Lower leg skin (tissue), 4 donors: Measurements from ENCODE around the gene LRP1B. TPM values are rescaled to one million over a fixed set of nuclear protein-coding genes. Genes with fewer than 3 reads are reported as not detected.

Experiments used
- DNase-seq, 2 donors: peaks; one replicate each; pipeline ENCODE4 v3.0.0-alpha.2; 2019; ENCODE audit warnings: low spot score in 2 of 2
- H3K4me3 ChIP-seq: fragments of 200-600 bp; sonication (generic); 2 replicates; pipeline ENCODE4 v1.5.1; 2017; ENCODE audit warnings: mild to moderate bottlenecking, low read depth; ENCODE audit not compliant: poor library complexity, severe bottlenecking
- POLR2A ChIP-seq, 2 donors: fragments of 450-650 bp; IDR thresholded peaks; one replicate each; pipeline ENCODE4 v1.6.1; 2016 to 2017; ENCODE audit warnings: antibody characterized with exemption in 2 of 2, mild to moderate bottlenecking in 1 of 2, moderate library complexity in 1 of 2
- WGBS, 2 donors: methylation state at CpG; one replicate each; pipeline ENCODE4 v1.1.5; 2018; 5-methylcytosine and 5-hydroxymethylcytosine counted together
- intact Hi-C: fragments of 100-400 bp; cut with DNase I; formaldehyde crosslinking; loops from one replicate; pipeline ENCODE4 v1.15.0; 2023; ENCODE audit warnings: low total_unique reads
- total RNA-seq, 4 donors: library from RNA; depleted of rRNA; stranded (reverse); fragments of >200 nt; gene quantifications; one replicate each; pipeline ENCODE4 v1.1.0, GENCODE V29; 2016
- TF ChIP-seq, protein P1 (sequence below), 3 donors: fragments of 450-650 bp; IDR thresholded peaks; one replicate each; pipeline ENCODE4 v1.5.1; 2016; ENCODE audit warnings: antibody characterized with exemption in 3 of 3, mild to moderate bottlenecking in 3 of 3, moderate library complexity in 2 of 3

LRP1B gene
- total RNA-seq, 4 donors from 2014 or later, result 0.80 to 1.6 (median 1.0) TPM

DNA sequence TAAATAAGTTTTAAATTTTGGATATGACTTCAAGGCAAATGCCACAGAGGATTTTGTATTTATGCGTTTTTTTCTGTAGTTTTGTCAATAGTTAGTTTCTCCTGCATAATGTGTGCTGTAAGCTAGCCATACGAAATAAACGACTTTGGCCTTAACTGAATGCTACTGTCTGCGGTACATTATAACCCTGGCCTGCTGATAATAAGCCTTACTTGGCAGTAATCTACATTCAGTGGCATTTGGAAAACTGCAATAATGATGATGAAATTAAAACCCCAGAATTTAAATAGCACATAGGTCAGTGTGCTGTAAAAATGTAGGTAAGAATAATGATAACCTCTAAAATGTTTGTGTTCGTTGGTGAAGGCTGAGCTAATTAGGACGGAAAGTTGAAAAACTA, 88.8 kb downstream of the LRP1B start:
- no peak overlapping the region for H3K4me3 ChIP-seq
- intact Hi-C loops, result no loop called here
- 76 to 79% methylated on average over 6 of the region's 6 CpGs for WGBS, 2 donors
- TF ChIP-seq POLR2A (IDR thresholded peaks at IDR 0.05), result no peak
- TF ChIP-seq, protein P1, sequence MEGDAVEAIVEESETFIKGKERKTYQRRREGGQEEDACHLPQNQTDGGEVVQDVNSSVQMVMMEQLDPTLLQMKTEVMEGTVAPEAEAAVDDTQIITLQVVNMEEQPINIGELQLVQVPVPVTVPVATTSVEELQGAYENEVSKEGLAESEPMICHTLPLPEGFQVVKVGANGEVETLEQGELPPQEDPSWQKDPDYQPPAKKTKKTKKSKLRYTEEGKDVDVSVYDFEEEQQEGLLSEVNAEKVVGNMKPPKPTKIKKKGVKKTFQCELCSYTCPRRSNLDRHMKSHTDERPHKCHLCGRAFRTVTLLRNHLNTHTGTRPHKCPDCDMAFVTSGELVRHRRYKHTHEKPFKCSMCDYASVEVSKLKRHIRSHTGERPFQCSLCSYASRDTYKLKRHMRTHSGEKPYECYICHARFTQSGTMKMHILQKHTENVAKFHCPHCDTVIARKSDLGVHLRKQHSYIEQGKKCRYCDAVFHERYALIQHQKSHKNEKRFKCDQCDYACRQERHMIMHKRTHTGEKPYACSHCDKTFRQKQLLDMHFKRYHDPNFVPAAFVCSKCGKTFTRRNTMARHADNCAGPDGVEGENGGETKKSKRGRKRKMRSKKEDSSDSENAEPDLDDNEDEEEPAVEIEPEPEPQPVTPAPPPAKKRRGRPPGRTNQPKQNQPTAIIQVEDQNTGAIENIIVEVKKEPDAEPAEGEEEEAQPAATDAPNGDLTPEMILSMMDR (IDR thresholded peaks at IDR 0.05), result no peak
- no peak for DNase-seq

GRCh38 chr2:142041105-142041504, 89.7 kb downstream of the LRP1B start:
- 76 to 82% methylated on average over 1 of the region's 1 CpG for WGBS, 2 donors
- intact Hi-C loops, result no loop called here

GRCh38 chr2:142040556-142040955, 90.3 kb downstream of the LRP1B start:
- 44 to 45% methylated on average over 1 of the region's 1 CpG for WGBS, 2 donors
- TF ChIP-seq, protein P1 (IDR thresholded peaks at IDR 0.05), result no peak
- no peak for TF ChIP-seq POLR2A (IDR thresholded peaks at IDR 0.05)
- no peak for DNase-seq
- no peak overlapping the region for H3K4me3 ChIP-seq
- intact Hi-C loops, result no loop called here

More at GRCh38 chr2:142041105-142041504, 89.7 kb downstream of the LRP1B start:
- no peak overlapping the region for H3K4me3 ChIP-seq
- DNase-seq, result no peak
- TF ChIP-seq, protein P1 (IDR thresholded peaks at IDR 0.05), result no peak
- no peak for TF ChIP-seq POLR2A (IDR thresholded peaks at IDR 0.05)

GRCh38 chr2:142038826-142039225, 92.0 kb downstream of the LRP1B start:
- DNase-seq, result no peak
- 98 to 100% methylated on average over 1 of the region's 1 CpG for WGBS, 2 donors
- intact Hi-C loops, result no loop called here
- no peak for TF ChIP-seq POLR2A (IDR thresholded peaks at IDR 0.05)
- TF ChIP-seq, protein P1 (IDR thresholded peaks at IDR 0.05), result no peak
- H3K4me3 ChIP-seq, result no peak overlapping the region

DNA sequence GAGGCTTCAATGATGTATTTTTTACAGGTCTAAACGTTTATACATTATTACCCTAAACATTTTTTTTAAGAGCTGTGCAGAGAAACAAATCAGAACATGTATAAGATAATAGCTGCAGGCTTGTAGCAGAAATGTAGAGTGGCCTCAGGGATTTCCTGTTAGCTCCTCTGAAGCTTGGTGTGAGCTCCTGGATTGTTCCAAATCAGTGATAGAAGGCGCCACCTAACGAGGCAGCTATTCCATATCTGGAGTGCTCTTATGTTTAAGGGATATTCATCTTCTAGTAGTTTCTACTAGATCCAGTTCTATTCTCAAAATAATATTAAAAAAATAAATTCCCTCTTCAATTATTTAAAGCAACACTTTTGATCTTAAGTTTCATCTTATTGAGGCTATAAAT, 93.1 kb downstream of the LRP1B start:
- intact Hi-C loops, result no loop called here
- no peak for DNase-seq
- TF ChIP-seq, protein P1 (IDR thresholded peaks at IDR 0.05), result no peak
- no peak for TF ChIP-seq POLR2A (IDR thresholded peaks at IDR 0.05)
- 20 to 31% methylated on average over 3 of the region's 3 CpGs for WGBS, 2 donors
- no peak overlapping the region for H3K4me3 ChIP-seq

GRCh38 chr2:142037066-142037465, 93.8 kb downstream of the LRP1B start:
- 21 to 24% methylated on average over 3 of the region's 3 CpGs for WGBS, 2 donors
- DNase-seq, result no peak
- TF ChIP-seq, protein P1 (IDR thresholded peaks at IDR 0.05), result no peak
- no peak for TF ChIP-seq POLR2A (IDR thresholded peaks at IDR 0.05)
- intact Hi-C loops, result no loop called here
- H3K4me3 ChIP-seq, result no peak overlapping the region
